SH-SY5Y (cell line): ENCODE measurements around the gene GADL1.

Source experiments
- GATA2 ChIP-seq: IDR thresholded peaks from 2 replicates; pipeline ENCODE4 v1.6.1; 2011; ENCODE audit warnings: mild to moderate bottlenecking, low read depth, low read length
- GATA3 ChIP-seq: IDR thresholded peaks from 2 replicates; pipeline ENCODE4 v1.6.1; 2011; ENCODE audit warnings: low read depth, mild to moderate bottlenecking, low read length, moderate library complexity

DNA sequence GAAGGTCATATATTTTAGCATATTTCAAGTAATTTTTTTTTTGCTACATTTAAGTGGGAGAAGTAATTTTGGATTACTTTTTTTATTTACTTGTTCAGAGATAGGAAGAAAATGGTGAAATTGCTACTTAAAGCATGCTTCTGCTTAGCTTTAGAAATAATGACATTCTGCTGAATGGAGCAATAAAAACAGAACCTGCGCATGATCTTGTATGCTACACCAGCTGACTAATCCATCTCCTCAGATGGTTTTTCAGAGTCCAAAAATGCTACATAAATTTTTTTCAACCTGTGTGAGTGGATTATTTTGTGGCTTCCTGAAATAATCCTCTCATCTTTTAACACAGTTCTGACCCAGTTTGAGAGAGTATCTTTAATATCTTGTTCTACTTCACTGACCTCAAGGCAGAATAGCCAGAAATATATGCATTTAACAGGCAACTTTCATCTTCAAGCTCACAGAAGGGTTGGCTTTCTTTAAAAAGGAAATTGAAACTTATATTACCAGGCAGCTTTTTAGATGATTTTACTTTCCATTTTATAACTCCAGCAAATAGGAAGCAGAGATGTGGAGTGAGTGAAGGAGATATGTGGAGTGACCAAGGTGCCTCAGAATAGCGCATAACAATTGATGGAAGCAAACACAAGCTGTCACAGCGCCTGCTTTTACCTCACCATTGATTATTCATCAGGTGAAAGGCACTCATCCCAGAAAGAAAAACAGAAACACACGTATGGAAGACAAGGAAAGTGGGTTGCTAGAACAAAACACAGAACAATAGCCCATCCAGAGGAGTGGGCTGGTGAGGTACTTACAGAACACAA is 151.5 kb downstream of the GADL1 start:
- TF ChIP-seq GATA2 (no peak), GATA3 (no peak)
